ENCODE measurements around the gene C16orf87.

DNA sequence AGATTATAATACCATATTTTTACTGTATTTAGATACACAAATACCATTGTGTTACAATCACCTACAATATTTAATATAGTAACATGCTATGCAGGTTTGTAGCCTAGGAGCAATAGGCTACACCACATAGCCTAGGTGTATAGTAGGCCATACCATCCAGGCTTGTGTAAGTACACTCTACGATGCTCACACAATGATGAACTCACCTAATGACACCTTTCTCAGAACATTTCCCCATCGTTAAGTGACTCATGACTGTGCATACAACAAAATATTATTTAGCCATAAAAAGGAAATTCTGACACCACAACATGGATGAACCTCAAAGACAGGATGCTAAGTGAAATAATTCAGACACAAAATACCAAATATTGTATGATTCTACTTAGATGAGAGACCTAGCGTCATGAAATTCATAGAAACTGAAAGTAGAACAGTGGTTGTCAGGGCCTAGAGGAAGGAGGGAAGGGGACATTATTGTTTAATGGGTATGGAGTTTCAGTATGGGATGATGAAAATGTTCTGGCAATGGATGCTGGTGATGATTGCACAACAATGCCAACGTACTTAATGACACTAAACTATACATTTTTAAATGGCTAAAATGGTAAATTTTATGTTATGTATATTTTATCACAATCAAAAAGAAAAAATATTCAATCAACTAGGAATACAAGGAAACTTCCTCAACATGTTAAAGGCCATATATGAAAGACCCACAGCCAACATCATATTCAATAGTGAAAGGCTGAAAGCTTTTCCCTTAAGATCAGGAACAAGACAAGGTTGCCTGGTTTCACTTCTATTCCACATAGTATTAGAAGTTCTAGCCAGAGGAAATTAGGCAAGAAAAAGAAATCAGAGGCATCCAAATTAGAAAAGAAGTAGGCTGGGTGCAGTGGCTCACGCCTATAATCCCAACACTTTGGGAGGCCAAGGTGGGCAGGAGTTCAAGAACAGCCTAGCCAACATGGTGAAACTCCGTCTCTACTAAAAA, 5.9 kb upstream of the C16orf87 start:
- no peak for TF ChIP-seq NFRKB (IDR thresholded peaks at IDR 0.05)
- TF ChIP-seq FOXM1 (IDR thresholded peaks at IDR 0.05; ENCODE audit: borderline replicate concordance) = no peak
- no peak for TF ChIP-seq SP1 (IDR thresholded peaks at IDR 0.05)
- no peak for TF ChIP-seq TARDBP (IDR thresholded peaks at IDR 0.05)
- TF ChIP-seq ZNF384 (IDR thresholded peaks at IDR 0.05) = no peak
- no peak for TF ChIP-seq CTBP1 (IDR thresholded peaks at IDR 0.05; ENCODE audit: borderline replicate concordance)
- TF ChIP-seq ELF4 (IDR thresholded peaks at IDR 0.05) = no peak
- no peak for TF ChIP-seq FOXK2 (IDR thresholded peaks at IDR 0.05)
- no peak for TF ChIP-seq L3MBTL2 (conservative IDR thresholded peaks at IDR 0.05)
- TF ChIP-seq FOXA1 (IDR thresholded peaks at IDR 0.05) = no peak
